HepG2 (cell line): ENCODE data around the gene PODXL2. TPM values are rescaled to one million over a fixed set of nuclear protein-coding genes. Genes with fewer than 3 reads are reported as not detected.

Experiments
- ATAC-seq: fragments of 200-7000 bp; cut with Tn5 transposase; 3 replicates; pipeline ENCODE4 v1.9.1; 2020; ENCODE audit warnings: mild to moderate bottlenecking, moderate library complexity
- BruUV-seq: library from RNA; stranded (reverse); fragments of 400-500 nt; replicated peaks from 2 replicates; lab custom pipeline; 2021; lab: Mats Ljungman, UMichigan
- CTCF ChIA-PET: fragments of 300-600 bp; formaldehyde crosslinking; extraction: SDS; loops from one replicate; lab custom pipeline; 2021; ENCODE audit warnings: low total read pairs, inconsistent platforms, low intra/inter-chr PET ratio; lab: Yijun Ruan, JAX
- POLR2A ChIA-PET: fragments of 350-600 bp; sonication (Branson Sonifier 250); formaldehyde crosslinking; loops from one replicate; lab custom pipeline; 2020; ENCODE audit warnings: antibody characterized with exemption, inconsistent platforms; lab: Yijun Ruan, JAX
- DNase-seq: peaks from one replicate; pipeline ENCODE4 v3.0.0-alpha.2; 2015; ENCODE audit warnings: low spot score
- FAIRE-seq: peaks from 3 replicates; lab custom pipeline; 2011; peaks lifted over from hg19 to GRCh38; lab: Jason Lieb, UNC
- H2AFZ ChIP-seq: one replicate; pipeline ENCODE4 v1.6.1; 2011; ENCODE audit warnings: low read length, inconsistent platforms
- H3K27ac ChIP-seq: fragments of 300-600 bp; 3 replicates; pipeline ENCODE4 v1.8.0; 2011; ENCODE audit warnings: mixed run types, mild to moderate bottlenecking, mixed read lengths, low read length, inconsistent platforms; ENCODE audit not compliant: insufficient read depth; ENCODE audit errors: extremely low read length
- H3K27me3 ChIP-seq, 2 experiments: fragments of 200-600 bp in 1 of 2; 2 replicates in 1 of 2; 3 replicates in 1 of 2; pipeline versions ENCODE4 v1.6.0 to v1.8.0; 2011; ENCODE audit warnings: low read length in 2 of 2, mild to moderate bottlenecking in 2 of 2, moderate library complexity in 2 of 2, inconsistent platforms in 1 of 2; ENCODE audit not compliant: insufficient read depth in 2 of 2, control insufficient read depth in 1 of 2
- H3K36me3 ChIP-seq, 2 experiments: fragments of 200-600 bp in 1 of 2; replicated peaks in 1 of 2; 2 replicates in 1 of 2; 3 replicates in 1 of 2; pipeline versions ENCODE4 v1.5.1 to v1.8.0; 2011; ENCODE audit warnings: low read length in 2 of 2, inconsistent platforms in 1 of 2; ENCODE audit not compliant: insufficient read depth in 2 of 2, control insufficient read depth in 1 of 2
- H3K4me1 ChIP-seq: 2 replicates; pipeline ENCODE4 v1.5.1; 2012; ENCODE audit warnings: low read length, inconsistent platforms; ENCODE audit not compliant: insufficient read depth
- H3K4me2 ChIP-seq: 2 replicates; pipeline ENCODE4 v1.6.0; 2011; ENCODE audit warnings: low read depth, low read length, inconsistent platforms
- H3K4me3 ChIP-seq, 3 experiments: fragments of 200-600 bp in 1 of 3; sonication (generic), shearing (Covaris generic) in 1 of 3; replicated peaks in 1 of 3; 2 replicates each; pipeline ENCODE4 v1.5.1; 2011 to 2016; ENCODE audit warnings: low read length in 3 of 3, inconsistent platforms in 2 of 3, low read depth in 2 of 3, mild to moderate bottlenecking in 2 of 3, control low read depth in 1 of 3, mixed read lengths in 1 of 3; ENCODE audit not compliant: insufficient read depth in 1 of 3
- H3K79me2 ChIP-seq: one replicate; pipeline ENCODE4 v1.6.1; 2011; ENCODE audit warnings: low read length, inconsistent platforms; ENCODE audit not compliant: insufficient read depth
- H3K9ac ChIP-seq: 2 replicates; pipeline ENCODE4 v1.6.0; 2011; ENCODE audit warnings: mild to moderate bottlenecking, low read depth, low read length, inconsistent platforms; ENCODE audit not compliant: insufficient read depth
- H3K9me3 ChIP-seq: 2 replicates; pipeline ENCODE4 v1.5.1; 2012; ENCODE audit warnings: mild to moderate bottlenecking, low read length
- H4K20me1 ChIP-seq: 2 replicates; pipeline ENCODE4 v1.6.0; 2011; ENCODE audit warnings: inconsistent platforms, mild to moderate bottlenecking, low read length, moderate library complexity; ENCODE audit not compliant: insufficient read depth
- CSRNP2 ChIP-seq: sonication (generic); formaldehyde crosslinking; conservative IDR thresholded peaks from 2 replicates; pipeline ENCODE4 v1.8.0; 2022; ENCODE audit warnings: low read depth, missing genetic modification reagents
- MTERF4 ChIP-seq: sonication (generic); formaldehyde crosslinking; IDR thresholded peaks from 2 replicates; pipeline ENCODE4 v1.8.0; 2023; ENCODE audit warnings: mild to moderate bottlenecking, missing genetic modification reagents
- NBN ChIP-seq: fragments of 450-650 bp; conservative IDR thresholded peaks from 2 replicates; pipeline ENCODE4 v1.6.1; 2017
- NR0B2 ChIP-seq: sonication (generic); formaldehyde crosslinking; IDR thresholded peaks from 2 replicates; pipeline ENCODE4 v1.4.0; 2020; ENCODE audit warnings: mild to moderate bottlenecking, missing genetic modification reagents
- SETDB1 ChIP-seq: sonication (generic); formaldehyde crosslinking; IDR thresholded peaks from 2 replicates; pipeline ENCODE4 v1.5.1; 2020; ENCODE audit warnings: missing genetic modification reagents, mild to moderate bottlenecking, borderline replicate concordance
- SP2 ChIP-seq: sonication (generic); formaldehyde crosslinking; IDR thresholded peaks from 2 replicates; pipeline ENCODE4 v1.5.1; 2020; ENCODE audit warnings: mild to moderate bottlenecking, missing genetic modification reagents
- ZNF251 ChIP-seq: sonication (generic); formaldehyde crosslinking; IDR thresholded peaks from 2 replicates; pipeline ENCODE4 v1.9.0; 2021; ENCODE audit warnings: mild to moderate bottlenecking, missing genetic modification reagents
- ZNF260 ChIP-seq: sonication (generic); formaldehyde crosslinking; IDR thresholded peaks from 2 replicates; pipeline ENCODE4 v1.4.0; 2020; ENCODE audit warnings: missing genetic modification reagents, low read depth, mild to moderate bottlenecking, borderline replicate concordance
- ZNF674 ChIP-seq: sonication (generic); formaldehyde crosslinking; IDR thresholded peaks from 2 replicates; pipeline ENCODE4 v1.5.0; 2020; ENCODE audit warnings: low read depth, mild to moderate bottlenecking, missing genetic modification reagents
- WGBS: methylation state at CpG from one replicate; pipeline ENCODE4 v1.1.6; 2017; ENCODE audit warnings: low lambda C conversion rate; 5-methylcytosine and 5-hydroxymethylcytosine counted together
- in situ Hi-C: cut with HindIII; loops from 2 replicates; pipeline ENCODE4 v1.10.0; 2017; ENCODE audit warnings: low pct_unique_long_range_greater_than_20kb; ENCODE audit not compliant: extremely low pct_ligation_motif_present
- intact Hi-C: fragments of 100-400 bp; cut with micrococcal nuclease; formaldehyde crosslinking; loops from one replicate; pipeline ENCODE4 v1.10.0; 2022; ENCODE audit not compliant: unreplicated experiment
- polyA plus RNA-seq, 8 experiments: library from polyadenylated mRNA; depleted of rRNA in 3 of 8; stranded (reverse) in 7 of 8; unstranded in 1 of 8; fragments of >200 nt; fragmentation: Illumina TruSeq in 4 of 8; extraction: Trizol in 4 of 8; gene quantifications; 2 replicates each; pipeline versions ENCODE4 v1.2.1 to v1.2.3, GENCODE V29; 2011 to 2016; ENCODE audit warnings: low read depth in 4 of 8, missing spikeins in 1 of 8, mixed read lengths in 1 of 8; ENCODE audit not compliant: insufficient read depth in 1 of 8
- total RNA-seq, 5 experiments: library from RNA; depleted of rRNA; stranded (reverse); fragments of >200 nt; fragmentation: Illumina TruSeq; extraction: Trizol; gene quantifications; 2 replicates each; pipeline ENCODE4 v1.2.3, GENCODE V29; 2016; ENCODE audit warnings: low read depth in 1 of 5

PODXL2 gene
- total and polyA plus RNA-seq, 2 of the 13 experiments (the other 11 are each of a cell fraction or from before 2014, with no cell fraction given), result 20.4 to 25.1 TPM

GRCh38 chr3:127655641-127656040 is 26.7 kb downstream of the PODXL2 start:
- CTCF ChIA-PET, result no interaction called here
- in situ Hi-C loops, result no loop called here

GRCh38 chr3:127656906-127657305 is 27.9 kb downstream of the PODXL2 start:
- BruUV-seq, result no TSS peak
- ChIA-PET POLR2A (no interaction called here), CTCF (no interaction called here)
- no peak for FAIRE-seq
- Histone ChIP-seq H3K4me2 (no peak overlapping the region), H3K79me2 (no peaks in the 10 kb centered on the region), H3K36me3 (peaks cover 2 to 4% of the 10 kb centered on the region in 2 experiments; a peak in 3 of 5 replicates), H3K9ac (no peak overlapping the region), H3K4me1 (peaks cover 10% of the 10 kb centered on the region; the same call in 1 of the 2 replicates), H3K27ac (no peak overlapping the region), H2AFZ (no peak overlapping the region), H4K20me1 (no peaks in the 10 kb centered on the region), H3K27me3 (no peaks in the 10 kb centered on the region), H3K4me3 (no peak overlapping the region), H3K9me3 (no peaks in the 10 kb centered on the region)
- no peak for ATAC-seq
- intact Hi-C loops, result no loop called here
- DNase-seq, result no peak
- in situ Hi-C loops, result no loop called here
- WGBS, result 93% methylated on average over 8 of the region's 8 CpGs
- TF ChIP-seq ZNF260 (CRISPR knock-in tag) (no peak), MTERF4 (CRISPR knock-in tag) (no peak), NR0B2 (CRISPR knock-in tag) (no peak)

More at GRCh38 chr3:127655641-127656040, 26.7 kb downstream of the PODXL2 start:
- TF ChIP-seq ZNF251 (CRISPR knock-in tag), result no peak
- no peak for TF ChIP-seq SETDB1
- TF ChIP-seq ZNF674 (CRISPR knock-in tag), result no peak
- no peak for TF ChIP-seq CSRNP2 (CRISPR knock-in tag)
- TF ChIP-seq NBN, result no peak
- TF ChIP-seq SP2 (CRISPR knock-in tag), result no peak
- POLR2A ChIA-PET, result no interaction called here
- no peak overlapping the region for H2AFZ ChIP-seq
- DNase-seq (no peak), FAIRE-seq (no peak), ATAC-seq (no peak)
- H3K9me3 ChIP-seq, result no peaks in the 10 kb centered on the region
- BruUV-seq, result no TSS peak
- no peak overlapping the region for H3K27ac ChIP-seq
- H3K9ac ChIP-seq, result no peak overlapping the region
- H3K27me3 ChIP-seq, result no peaks in the 10 kb centered on the region
- 96% methylated on average over 3 of the region's 3 CpGs for WGBS
- no peaks in the 10 kb centered on the region for H4K20me1 ChIP-seq
- intact Hi-C loops, result no loop called here
- H3K4me3 ChIP-seq, result no peak overlapping the region
- no peak overlapping the region for H3K4me2 ChIP-seq
- peaks cover 10% of the 10 kb centered on the region; the same call in 1 of the 2 replicates for H3K4me1 ChIP-seq
- H3K79me2 ChIP-seq, result no peaks in the 10 kb centered on the region
- peaks cover 0 to under 1% of the 10 kb centered on the region in 2 experiments; a peak in 2 of 5 replicates for H3K36me3 ChIP-seq
